ENCODE data around the gene RGS5. TPM values are rescaled to one million over a fixed set of nuclear protein-coding genes. Genes with fewer than 3 reads are reported as not detected.

The RGS5 gene
- total and polyA plus RNA-seq, 4 donors, result 4.6 to 12.7 (median 7.4) TPM

GRCh38 chr1:163094589-163094988 lies 108.1 kb downstream of the RGS5 start:
- Histone ChIP-seq H3K4me3 (ENCODE audit: low read depth in 1 of 3, low read length in 3 of 3) (no peak overlapping the region), H3K36me3 (ENCODE audit: control insufficient read depth in 4 of 4, insufficient read depth in 3 of 4, low read depth in 1 of 4, low read length in 3 of 4) (no peaks in the 10 kb centered on the region), H3K27ac (ENCODE audit: low read depth in 1 of 2, low read length in 2 of 2) (no peak overlapping the region), H3K27me3 (ENCODE audit: control insufficient read depth in 4 of 4, insufficient read depth in 4 of 4, low read length in 3 of 4) (peaks cover 0 to 3% (median 0%) of the 10 kb centered on the region in 4 donors), H3K4me1 (ENCODE audit: control insufficient read depth in 4 of 4, insufficient read depth in 4 of 4, low read length in 3 of 4) (no peaks in the 10 kb centered on the region), H3K9ac (ENCODE audit: low read depth in 1 of 2, low read length in 2 of 2) (no peak overlapping the region), H3K9me3 (ENCODE audit: control insufficient read depth in 4 of 4, low read length in 3 of 4) (no peaks in the 10 kb centered on the region)
- DNase-seq (ENCODE audit: low spot score), result no peak
- WGBS, result 47% methylated on average over 2 of the region's 2 CpGs
- no peak for TF ChIP-seq SP1 (IDR thresholded peaks at IDR 0.05)
- no peak for TF ChIP-seq MAX (IDR thresholded peaks at IDR 0.05)
- TF ChIP-seq EGR1 (IDR thresholded peaks at IDR 0.05; ENCODE audit: low read depth in 2 of 2), result no peak
- no peak for TF ChIP-seq FOXA1 (IDR thresholded peaks at IDR 0.05)
- TF ChIP-seq ATF3 (IDR thresholded peaks at IDR 0.05), result no peak
- no peak for TF ChIP-seq REST (IDR thresholded peaks at IDR 0.05)
- TF ChIP-seq JUND (IDR thresholded peaks at IDR 0.05), result no peak
- no peak for TF ChIP-seq RXRA (IDR thresholded peaks at IDR 0.05)
- TF ChIP-seq HNF4A (conservative IDR thresholded peaks at IDR 0.05), result no peak
- no peak for TF ChIP-seq NR2F2 (IDR thresholded peaks at IDR 0.05)
- TF ChIP-seq YY1 (IDR thresholded peaks at IDR 0.05), result no peak
- no peak for TF ChIP-seq TAF1 (conservative IDR thresholded peaks at IDR 0.05)
- no peak for TF ChIP-seq ZBTB33 (IDR thresholded peaks at IDR 0.05)
- TF ChIP-seq FOXA2 (IDR thresholded peaks at IDR 0.05), result no peak
- no peak for TF ChIP-seq HNF4G (IDR thresholded peaks at IDR 0.05)
- TF ChIP-seq RAD21 (IDR thresholded peaks at IDR 0.05), result no peak
- TF ChIP-seq GABPA (IDR thresholded peaks at IDR 0.05 in 1 of 2, conservative IDR thresholded peaks at IDR 0.05 in 1 of 2), result no peak
- TF ChIP-seq CTCF (IDR thresholded peaks at IDR 0.05; ENCODE audit: low read depth, low read length, missing input control), result no peak

Data from liver (tissue), 9 donors.